HepG2 (cell line): ENCODE results near the gene OR51G1. TPM values are rescaled to one million over a fixed set of nuclear protein-coding genes. Genes with fewer than 3 reads are reported as not detected.

Experiments
- ATAC-seq: fragments of 200-7000 bp; cut with Tn5 transposase; 3 replicates; pipeline ENCODE4 v1.9.1; 2020; ENCODE audit warnings: mild to moderate bottlenecking, moderate library complexity
- BruUV-seq: library from RNA; stranded (reverse); fragments of 400-500 nt; replicated peaks from 2 replicates; lab custom pipeline; 2021; lab: Mats Ljungman, UMichigan
- CTCF ChIA-PET: fragments of 300-600 bp; formaldehyde crosslinking; extraction: SDS; loops from one replicate; lab custom pipeline; 2021; ENCODE audit warnings: low total read pairs, inconsistent platforms, low intra/inter-chr PET ratio; lab: Yijun Ruan, JAX
- POLR2A ChIA-PET: fragments of 350-600 bp; sonication (Branson Sonifier 250); formaldehyde crosslinking; loops from one replicate; lab custom pipeline; 2020; ENCODE audit warnings: antibody characterized with exemption, inconsistent platforms; lab: Yijun Ruan, JAX
- DNase-seq: peaks from one replicate; pipeline ENCODE4 v3.0.0-alpha.2; 2015; ENCODE audit warnings: low spot score
- FAIRE-seq: peaks from 3 replicates; lab custom pipeline; 2011; peaks lifted over from hg19 to GRCh38; lab: Jason Lieb, UNC
- H2AFZ ChIP-seq: one replicate; pipeline ENCODE4 v1.6.1; 2011; ENCODE audit warnings: low read length, inconsistent platforms
- H3K27ac ChIP-seq: fragments of 300-600 bp; 3 replicates; pipeline ENCODE4 v1.8.0; 2011; ENCODE audit warnings: mixed run types, mild to moderate bottlenecking, mixed read lengths, low read length, inconsistent platforms; ENCODE audit not compliant: insufficient read depth; ENCODE audit errors: extremely low read length
- H3K27me3 ChIP-seq, 2 experiments: fragments of 200-600 bp in 1 of 2; 2 replicates in 1 of 2; 3 replicates in 1 of 2; pipeline versions ENCODE4 v1.6.0 to v1.8.0; 2011; ENCODE audit warnings: low read length in 2 of 2, mild to moderate bottlenecking in 2 of 2, moderate library complexity in 2 of 2, inconsistent platforms in 1 of 2; ENCODE audit not compliant: insufficient read depth in 2 of 2, control insufficient read depth in 1 of 2
- H3K36me3 ChIP-seq, 2 experiments: fragments of 200-600 bp in 1 of 2; replicated peaks in 1 of 2; 2 replicates in 1 of 2; 3 replicates in 1 of 2; pipeline versions ENCODE4 v1.5.1 to v1.8.0; 2011; ENCODE audit warnings: low read length in 2 of 2, inconsistent platforms in 1 of 2; ENCODE audit not compliant: insufficient read depth in 2 of 2, control insufficient read depth in 1 of 2
- H3K4me1 ChIP-seq: 2 replicates; pipeline ENCODE4 v1.5.1; 2012; ENCODE audit warnings: low read length, inconsistent platforms; ENCODE audit not compliant: insufficient read depth
- H3K4me2 ChIP-seq: 2 replicates; pipeline ENCODE4 v1.6.0; 2011; ENCODE audit warnings: low read depth, low read length, inconsistent platforms
- H3K4me3 ChIP-seq, 3 experiments: fragments of 200-600 bp in 1 of 3; sonication (generic), shearing (Covaris generic) in 1 of 3; replicated peaks in 1 of 3; 2 replicates each; pipeline ENCODE4 v1.5.1; 2011 to 2016; ENCODE audit warnings: low read length in 3 of 3, inconsistent platforms in 2 of 3, low read depth in 2 of 3, mild to moderate bottlenecking in 2 of 3, control low read depth in 1 of 3, mixed read lengths in 1 of 3; ENCODE audit not compliant: insufficient read depth in 1 of 3
- H3K79me2 ChIP-seq: one replicate; pipeline ENCODE4 v1.6.1; 2011; ENCODE audit warnings: low read length, inconsistent platforms; ENCODE audit not compliant: insufficient read depth
- H3K9ac ChIP-seq: 2 replicates; pipeline ENCODE4 v1.6.0; 2011; ENCODE audit warnings: mild to moderate bottlenecking, low read depth, low read length, inconsistent platforms; ENCODE audit not compliant: insufficient read depth
- H3K9me3 ChIP-seq: 2 replicates; pipeline ENCODE4 v1.5.1; 2012; ENCODE audit warnings: mild to moderate bottlenecking, low read length
- H4K20me1 ChIP-seq: 2 replicates; pipeline ENCODE4 v1.6.0; 2011; ENCODE audit warnings: inconsistent platforms, mild to moderate bottlenecking, low read length, moderate library complexity; ENCODE audit not compliant: insufficient read depth
- ATAD3A ChIP-seq: sonication (generic); formaldehyde crosslinking; IDR thresholded peaks from 2 replicates; pipeline ENCODE4 v1.4.0; 2020; ENCODE audit warnings: missing genetic modification reagents
- ATF7-NPFF ChIP-seq: sonication (generic); formaldehyde crosslinking; IDR thresholded peaks from 2 replicates; pipeline ENCODE4 v1.8.1; 2023; ENCODE audit warnings: mild to moderate bottlenecking, low read depth, missing genetic modification reagents, moderate library complexity
- CEBPB ChIP-seq: IDR thresholded peaks from 2 replicates; pipeline ENCODE4 v1.6.1; 2011; ENCODE audit warnings: low read depth, low read length, improper control_type of control experiment, borderline replicate concordance
- FOSL1 ChIP-seq: sonication (generic); formaldehyde crosslinking; IDR thresholded peaks from 2 replicates; pipeline ENCODE4 v1.9.0; 2021; ENCODE audit warnings: missing genetic modification reagents, borderline replicate concordance
- MAFK ChIP-seq, 2 experiments: IDR thresholded peaks in 1 of 2; conservative IDR thresholded peaks in 1 of 2; 2 replicates each; pipeline ENCODE4 v1.6.1; 2011; ENCODE audit warnings: improper control_type of control experiment in 2 of 2, low read length in 2 of 2
- NFE2L2 ChIP-seq: fragments of 150-350 bp; IDR thresholded peaks from 2 replicates; pipeline ENCODE4 v1.6.1; 2014; ENCODE audit warnings: low read length
- RBAK ChIP-seq: sonication (generic); formaldehyde crosslinking; IDR thresholded peaks from 2 replicates; pipeline ENCODE4 v1.5.1; 2020; ENCODE audit warnings: mild to moderate bottlenecking, missing genetic modification reagents
- RFX3 ChIP-seq: IDR thresholded peaks from 2 replicates; pipeline ENCODE4 v1.6.1; 2016; ENCODE audit warnings: missing biosample characterization, missing genetic modification reagents
- SRSF4 ChIP-seq: fragments of 200-400 bp; formaldehyde crosslinking; IDR thresholded peaks from one replicate; pipeline ENCODE4 v1.6.1; 2018; ENCODE audit warnings: mild to moderate bottlenecking, low read depth, low read length, moderate library complexity; ENCODE audit not compliant: poor library complexity, severe bottlenecking
- ZBTB3 ChIP-seq: sonication (generic); formaldehyde crosslinking; IDR thresholded peaks from 2 replicates; pipeline ENCODE4 v1.4.0; 2020; ENCODE audit warnings: low read depth, mild to moderate bottlenecking, moderate library complexity, missing genetic modification reagents, borderline replicate concordance
- ZNF230 ChIP-seq: sonication (generic); formaldehyde crosslinking; IDR thresholded peaks from 2 replicates; pipeline ENCODE4 v1.4.0; 2020; ENCODE audit warnings: mild to moderate bottlenecking, missing genetic modification reagents
- WGBS: methylation state at CpG from one replicate; pipeline ENCODE4 v1.1.6; 2017; ENCODE audit warnings: low lambda C conversion rate; 5-methylcytosine and 5-hydroxymethylcytosine counted together
- in situ Hi-C: cut with HindIII; loops from 2 replicates; pipeline ENCODE4 v1.10.0; 2017; ENCODE audit warnings: low pct_unique_long_range_greater_than_20kb; ENCODE audit not compliant: extremely low pct_ligation_motif_present
- intact Hi-C: fragments of 100-400 bp; cut with micrococcal nuclease; formaldehyde crosslinking; loops from one replicate; pipeline ENCODE4 v1.10.0; 2022; ENCODE audit not compliant: unreplicated experiment
- polyA plus RNA-seq, 8 experiments: library from polyadenylated mRNA; depleted of rRNA in 3 of 8; stranded (reverse) in 7 of 8; unstranded in 1 of 8; fragments of >200 nt; fragmentation: Illumina TruSeq in 4 of 8; extraction: Trizol in 4 of 8; gene quantifications; 2 replicates each; pipeline versions ENCODE4 v1.2.1 to v1.2.3, GENCODE V29; 2011 to 2016; ENCODE audit warnings: low read depth in 4 of 8, missing spikeins in 1 of 8, mixed read lengths in 1 of 8; ENCODE audit not compliant: insufficient read depth in 1 of 8
- total RNA-seq, 5 experiments: library from RNA; depleted of rRNA; stranded (reverse); fragments of >200 nt; fragmentation: Illumina TruSeq; extraction: Trizol; gene quantifications; 2 replicates each; pipeline ENCODE4 v1.2.3, GENCODE V29; 2016; ENCODE audit warnings: low read depth in 1 of 5
- TF ChIP-seq, protein P1 (sequence below): sonication (generic); formaldehyde crosslinking; conservative IDR thresholded peaks from 2 replicates; pipeline ENCODE4 v1.8.0; 2022; ENCODE audit warnings: mild to moderate bottlenecking, moderate library complexity, missing genetic modification reagents
- TF ChIP-seq, protein P2 (sequence below): sonication (generic); formaldehyde crosslinking; IDR thresholded peaks from 2 replicates; pipeline ENCODE4 v1.5.0; 2020; ENCODE audit warnings: mild to moderate bottlenecking, missing genetic modification reagents, borderline replicate concordance
- TF ChIP-seq, protein P3 (sequence below): sonication (generic); formaldehyde crosslinking; IDR thresholded peaks from 2 replicates; pipeline ENCODE4 v1.5.1; 2020; ENCODE audit warnings: missing genetic modification reagents, mild to moderate bottlenecking, borderline replicate concordance

OR51G1 gene
- total and polyA plus RNA-seq, 2 of the 13 experiments (the other 11 are each of a cell fraction or from before 2014, with no cell fraction given): not detected

DNA sequence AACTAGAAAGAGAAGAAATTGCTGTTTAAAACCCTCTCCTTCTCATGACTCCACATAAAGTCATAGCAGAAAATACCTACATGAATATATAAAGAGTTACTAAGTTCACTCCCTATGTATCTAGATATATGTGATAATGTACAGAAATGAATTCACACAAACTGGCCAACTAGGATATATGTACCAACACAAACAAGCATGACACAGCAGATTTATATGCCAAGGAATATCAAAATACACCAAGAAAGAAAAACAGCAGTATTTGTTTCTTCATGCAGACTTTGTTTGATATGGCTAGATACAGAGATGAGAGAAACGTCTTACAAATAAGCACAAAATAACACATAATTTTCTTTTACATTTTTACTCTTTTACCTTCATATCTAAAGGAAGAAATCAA is 1.8 kb downstream of the OR51G1 start:
- Histone ChIP-seq H3K9ac (no peak overlapping the region), H3K4me3 (no peak overlapping the region)
- FAIRE-seq: no peak
- ChIA-PET POLR2A (no interaction called here), CTCF (no interaction called here)
- BruUV-seq: no TSS peak
- no peak for TF ChIP-seq SRSF4
- TF ChIP-seq, protein P1, sequence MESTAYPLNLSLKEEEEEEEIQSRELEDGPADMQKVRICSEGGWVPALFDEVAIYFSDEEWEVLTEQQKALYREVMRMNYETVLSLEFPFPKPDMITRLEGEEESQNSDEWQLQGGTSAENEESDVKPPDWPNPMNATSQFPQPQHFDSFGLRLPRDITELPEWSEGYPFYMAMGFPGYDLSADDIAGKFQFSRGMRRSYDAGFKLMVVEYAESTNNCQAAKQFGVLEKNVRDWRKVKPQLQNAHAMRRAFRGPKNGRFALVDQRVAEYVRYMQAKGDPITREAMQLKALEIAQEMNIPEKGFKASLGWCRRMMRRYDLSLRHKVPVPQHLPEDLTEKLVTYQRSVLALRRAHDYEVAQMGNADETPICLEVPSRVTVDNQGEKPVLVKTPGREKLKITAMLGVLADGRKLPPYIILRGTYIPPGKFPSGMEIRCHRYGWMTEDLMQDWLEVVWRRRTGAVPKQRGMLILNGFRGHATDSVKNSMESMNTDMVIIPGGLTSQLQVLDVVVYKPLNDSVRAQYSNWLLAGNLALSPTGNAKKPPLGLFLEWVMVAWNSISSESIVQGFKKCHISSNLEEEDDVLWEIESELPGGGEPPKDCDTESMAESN: no peak
- no peak for TF ChIP-seq RFX3 (CRISPR knock-in tag)
- no peak for TF ChIP-seq FOSL1 (CRISPR knock-in tag)
- peak; percentile 4 to 24; a peak in 2 of 4 replicates for TF ChIP-seq MAFK (conservative IDR thresholded peaks at IDR 0.05 in 1 of 2, IDR thresholded peaks at IDR 0.05 in 1 of 2; ENCODE audit: low read length in 2 of 2)
- TF ChIP-seq ATF7-NPFF: no peak
- no peak for TF ChIP-seq ZNF230 (CRISPR knock-in tag)
- no peak for TF ChIP-seq RBAK (CRISPR knock-in tag)
- TF ChIP-seq NFE2L2: peak; percentile 55
- TF ChIP-seq, protein P2, sequence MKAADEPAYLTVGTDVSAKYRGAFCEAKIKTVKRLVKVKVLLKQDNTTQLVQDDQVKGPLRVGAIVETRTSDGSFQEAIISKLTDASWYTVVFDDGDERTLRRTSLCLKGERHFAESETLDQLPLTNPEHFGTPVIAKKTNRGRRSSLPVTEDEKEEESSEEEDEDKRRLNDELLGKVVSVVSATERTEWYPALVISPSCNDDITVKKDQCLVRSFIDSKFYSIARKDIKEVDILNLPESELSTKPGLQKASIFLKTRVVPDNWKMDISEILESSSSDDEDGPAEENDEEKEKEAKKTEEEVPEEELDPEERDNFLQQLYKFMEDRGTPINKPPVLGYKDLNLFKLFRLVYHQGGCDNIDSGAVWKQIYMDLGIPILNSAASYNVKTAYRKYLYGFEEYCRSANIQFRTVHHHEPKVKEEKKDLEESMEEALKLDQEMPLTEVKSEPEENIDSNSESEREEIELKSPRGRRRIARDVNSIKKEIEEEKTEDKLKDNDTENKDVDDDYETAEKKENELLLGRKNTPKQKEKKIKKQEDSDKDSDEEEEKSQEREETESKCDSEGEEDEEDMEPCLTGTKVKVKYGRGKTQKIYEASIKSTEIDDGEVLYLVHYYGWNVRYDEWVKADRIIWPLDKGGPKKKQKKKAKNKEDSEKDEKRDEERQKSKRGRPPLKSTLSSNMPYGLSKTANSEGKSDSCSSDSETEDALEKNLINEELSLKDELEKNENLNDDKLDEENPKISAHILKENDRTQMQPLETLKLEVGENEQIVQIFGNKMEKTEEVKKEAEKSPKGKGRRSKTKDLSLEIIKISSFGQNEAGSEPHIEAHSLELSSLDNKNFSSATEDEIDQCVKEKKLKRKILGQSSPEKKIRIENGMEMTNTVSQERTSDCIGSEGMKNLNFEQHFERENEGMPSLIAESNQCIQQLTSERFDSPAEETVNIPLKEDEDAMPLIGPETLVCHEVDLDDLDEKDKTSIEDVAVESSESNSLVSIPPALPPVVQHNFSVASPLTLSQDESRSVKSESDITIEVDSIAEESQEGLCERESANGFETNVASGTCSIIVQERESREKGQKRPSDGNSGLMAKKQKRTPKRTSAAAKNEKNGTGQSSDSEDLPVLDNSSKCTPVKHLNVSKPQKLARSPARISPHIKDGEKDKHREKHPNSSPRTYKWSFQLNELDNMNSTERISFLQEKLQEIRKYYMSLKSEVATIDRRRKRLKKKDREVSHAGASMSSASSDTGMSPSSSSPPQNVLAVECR (CRISPR knock-in tag): no peak
- no peak for TF ChIP-seq ATAD3A (CRISPR knock-in tag)
- TF ChIP-seq, protein P3, sequence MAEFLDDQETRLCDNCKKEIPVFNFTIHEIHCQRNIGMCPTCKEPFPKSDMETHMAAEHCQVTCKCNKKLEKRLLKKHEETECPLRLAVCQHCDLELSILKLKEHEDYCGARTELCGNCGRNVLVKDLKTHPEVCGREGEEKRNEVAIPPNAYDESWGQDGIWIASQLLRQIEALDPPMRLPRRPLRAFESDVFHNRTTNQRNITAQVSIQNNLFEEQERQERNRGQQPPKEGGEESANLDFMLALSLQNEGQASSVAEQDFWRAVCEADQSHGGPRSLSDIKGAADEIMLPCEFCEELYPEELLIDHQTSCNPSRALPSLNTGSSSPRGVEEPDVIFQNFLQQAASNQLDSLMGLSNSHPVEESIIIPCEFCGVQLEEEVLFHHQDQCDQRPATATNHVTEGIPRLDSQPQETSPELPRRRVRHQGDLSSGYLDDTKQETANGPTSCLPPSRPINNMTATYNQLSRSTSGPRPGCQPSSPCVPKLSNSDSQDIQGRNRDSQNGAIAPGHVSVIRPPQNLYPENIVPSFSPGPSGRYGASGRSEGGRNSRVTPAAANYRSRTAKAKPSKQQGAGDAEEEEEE: no peak
- no peak for TF ChIP-seq CEBPB
- no peak for TF ChIP-seq ZBTB3 (CRISPR knock-in tag)
- TF ChIP-seq, all 625 proteins: peak for 2
- 0% methylated on average over 1 of the region's 1 CpG for WGBS
- Histone ChIP-seq H2AFZ (no peak overlapping the region), H3K4me2 (no peak overlapping the region), H3K27ac (no peak overlapping the region), H3K4me1 (no peaks in the 10 kb centered on the region), H3K36me3 (no peaks in the 10 kb centered on the region), H4K20me1 (no peaks in the 10 kb centered on the region), H3K9me3 (no peaks in the 10 kb centered on the region), H3K79me2 (no peaks in the 10 kb centered on the region), H3K27me3 (peaks cover 0 to 3% of the 10 kb centered on the region in 2 experiments; a peak in 1 of 5 replicates)
- ATAC-seq (no peak), DNase-seq (no peak)
- intact Hi-C loops: no loop called here
- in situ Hi-C loops: no loop called here
